Left renal pelvis (tissue), 4 donors: ENCODE measurements around the gene CCDC146. TPM values are rescaled to one million over a fixed set of nuclear protein-coding genes. Genes with fewer than 3 reads are reported as not detected.
"Not testable (repeated sequence)": the region's sequence is repeated elsewhere in the genome, so short reads cannot be mapped to it uniquely, and the experiment has no call there.

Experiments used
- DNase-seq, 4 donors: peaks; one replicate each; pipeline ENCODE4 v3.0.0-alpha.2; 2013; ENCODE audit warnings: low read depth in 4 of 4, low spot score in 3 of 4
- polyA plus RNA-seq, 4 donors: library from polyadenylated mRNA; unstranded; fragments of 120-200 nt; gene quantifications; one replicate each; pipeline ENCODE4 v1.2.1, GENCODE V29; 2013; ENCODE audit not compliant: insufficient read length in 4 of 4

The CCDC146 gene
- polyA plus RNA-seq, 4 donors = 17.5 to 31.1 (median 23.2) TPM

GRCh38 chr7:77138668-77139067 is 16.3 kb downstream of the CCDC146 start:
- DNase-seq = not testable (repeated sequence)

- not testable (repeated sequence) for DNase-seq
Measured at GRCh38 chr7:77140291-77140690, 17.9 kb downstream of the CCDC146 start.

- not testable (repeated sequence) for DNase-seq
Measured at GRCh38 chr7:77152232-77152631, 29.8 kb downstream of the CCDC146 start.

GRCh38 chr7:77154917-77155464 is 32.6 kb downstream of the CCDC146 start:
- not testable (repeated sequence) for DNase-seq

GRCh38 chr7:77155601-77156377 is 33.4 kb downstream of the CCDC146 start:
- not testable (repeated sequence) for DNase-seq

- not testable (repeated sequence) for DNase-seq
Measured at GRCh38 chr7:77157034-77157433, 34.6 kb downstream of the CCDC146 start.

- no peak for DNase-seq
Measured at GRCh38 chr7:77157446-77157845, 35.0 kb downstream of the CCDC146 start.

GRCh38 chr7:77171073-77171472 is 48.7 kb downstream of the CCDC146 start:
- not testable (repeated sequence) for DNase-seq

GRCh38 chr7:77172437-77173172 is 50.2 kb downstream of the CCDC146 start:
- DNase-seq = not testable (repeated sequence)

- not testable (repeated sequence) for DNase-seq
Measured at GRCh38 chr7:77174418-77174817, 52.0 kb downstream of the CCDC146 start.

GRCh38 chr7:77175274-77175800 is 52.9 kb downstream of the CCDC146 start:
- not testable (repeated sequence) for DNase-seq

GRCh38 chr7:77177321-77177904 is 55.0 kb downstream of the CCDC146 start:
- DNase-seq = not testable (repeated sequence)

GRCh38 chr7:77178024-77178423 is 55.6 kb downstream of the CCDC146 start:
- DNase-seq = not testable (repeated sequence)

- no peak for DNase-seq
Measured at GRCh38 chr7:77181015-77181595, 58.7 kb downstream of the CCDC146 start.

GRCh38 chr7:77181734-77182133 is 59.3 kb downstream of the CCDC146 start:
- DNase-seq = no peak

- DNase-seq = no peak
Measured at GRCh38 chr7:77182261-77182660, 59.8 kb downstream of the CCDC146 start.

GRCh38 chr7:77184463-77184862 is 62.0 kb downstream of the CCDC146 start:
- no peak for DNase-seq

- DNase-seq = no peak
Measured at GRCh38 chr7:77184990-77185389, 62.6 kb downstream of the CCDC146 start.

GRCh38 chr7:77185866-77186265 is 63.5 kb downstream of the CCDC146 start:
- DNase-seq = no peak

GRCh38 chr7:77188731-77189437 is 66.5 kb downstream of the CCDC146 start:
- DNase-seq = no peak
